Measurements from ENCODE around the gene FAM163A.

DNA sequence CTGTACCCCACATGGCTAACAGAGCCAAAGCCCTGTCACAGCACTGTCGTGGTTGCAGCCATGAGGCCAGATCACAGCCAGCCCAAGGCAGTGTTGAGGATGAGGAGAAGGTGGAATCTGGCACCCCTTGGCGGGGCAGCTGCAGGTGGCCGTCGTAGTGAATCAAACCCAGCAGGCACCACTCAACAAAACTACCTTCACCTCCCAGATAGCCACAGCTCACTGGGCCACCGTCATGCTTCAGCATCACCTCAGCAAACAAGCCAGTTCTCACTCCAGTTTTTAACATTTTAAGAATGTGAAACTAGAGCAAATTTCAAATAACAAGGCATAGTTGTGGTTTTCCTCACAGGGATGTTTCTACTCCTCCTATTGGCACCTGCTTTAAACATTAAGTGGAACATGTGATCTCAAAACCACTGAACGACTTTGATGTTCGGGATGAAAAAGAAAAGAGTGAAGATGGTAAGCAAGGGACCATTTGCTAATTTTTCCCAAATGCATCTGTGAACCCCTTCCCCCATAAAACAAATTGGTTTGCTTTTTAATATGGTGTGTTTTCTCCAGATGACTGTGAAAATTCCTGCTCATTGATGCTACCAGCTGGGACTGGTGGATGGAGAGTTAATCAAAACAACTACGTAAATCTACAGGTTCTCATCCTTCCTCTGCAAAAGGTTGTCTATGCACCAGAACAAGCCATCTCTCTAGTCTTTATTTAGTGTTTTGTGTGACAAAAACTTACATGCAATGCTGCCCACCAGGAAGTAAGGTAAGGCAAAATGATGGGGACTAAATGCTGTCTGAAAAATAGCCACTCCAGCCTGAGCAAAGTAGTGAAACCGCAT is 89.0 kb downstream of the FAM163A start:
- TF ChIP-seq, protein P1, sequence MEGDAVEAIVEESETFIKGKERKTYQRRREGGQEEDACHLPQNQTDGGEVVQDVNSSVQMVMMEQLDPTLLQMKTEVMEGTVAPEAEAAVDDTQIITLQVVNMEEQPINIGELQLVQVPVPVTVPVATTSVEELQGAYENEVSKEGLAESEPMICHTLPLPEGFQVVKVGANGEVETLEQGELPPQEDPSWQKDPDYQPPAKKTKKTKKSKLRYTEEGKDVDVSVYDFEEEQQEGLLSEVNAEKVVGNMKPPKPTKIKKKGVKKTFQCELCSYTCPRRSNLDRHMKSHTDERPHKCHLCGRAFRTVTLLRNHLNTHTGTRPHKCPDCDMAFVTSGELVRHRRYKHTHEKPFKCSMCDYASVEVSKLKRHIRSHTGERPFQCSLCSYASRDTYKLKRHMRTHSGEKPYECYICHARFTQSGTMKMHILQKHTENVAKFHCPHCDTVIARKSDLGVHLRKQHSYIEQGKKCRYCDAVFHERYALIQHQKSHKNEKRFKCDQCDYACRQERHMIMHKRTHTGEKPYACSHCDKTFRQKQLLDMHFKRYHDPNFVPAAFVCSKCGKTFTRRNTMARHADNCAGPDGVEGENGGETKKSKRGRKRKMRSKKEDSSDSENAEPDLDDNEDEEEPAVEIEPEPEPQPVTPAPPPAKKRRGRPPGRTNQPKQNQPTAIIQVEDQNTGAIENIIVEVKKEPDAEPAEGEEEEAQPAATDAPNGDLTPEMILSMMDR (IDR thresholded peaks at IDR 0.05 in 2 of 3, conservative IDR thresholded peaks at IDR 0.05 in 1 of 3; ENCODE audit: borderline replicate concordance in 1 of 3, insufficient read depth in 1 of 3, low read depth in 2 of 3, low read length in 2 of 3), result no peak
- TF ChIP-seq POLR2A (IDR thresholded peaks at IDR 0.05; ENCODE audit: borderline replicate concordance, extremely low read depth, insufficient read depth, insufficient read length), result no peak
- no peak for TF ChIP-seq REST (IDR thresholded peaks at IDR 0.05; ENCODE audit: low read depth)
- no peak for TF ChIP-seq YY1 (IDR thresholded peaks at IDR 0.05; ENCODE audit: extremely low read depth, insufficient replicate concordance, low read depth, low read length)
- TF ChIP-seq EZH2 (IDR thresholded peaks at IDR 0.05), result no peak
- no peak for TF ChIP-seq ZBTB33 (IDR thresholded peaks at IDR 0.05; ENCODE audit: extremely low read depth, insufficient replicate concordance, low read length)
- TF ChIP-seq ZFX (IDR thresholded peaks at IDR 0.05), result no peak
- no peak for TF ChIP-seq EZH2phosphoT487 (IDR thresholded peaks at IDR 0.05; ENCODE audit: borderline replicate concordance)
